Aorta (tissue), 5 donors: ENCODE results near the gene PHEX. TPM values are rescaled to one million over a fixed set of nuclear protein-coding genes. Genes with fewer than 3 reads are reported as not detected.

Source experiments
- ATAC-seq: fragments of 200-7000 bp; cut with Tn5 transposase; one replicate; pipeline ENCODE4 v1.9.1; 2022; ENCODE audit warnings: moderate library complexity; ENCODE audit not compliant: low FRiP score
- DNase-seq, 2 donors: peaks; one replicate each; pipeline ENCODE4 v3.0.0-alpha.2; 2020
- H3K27ac ChIP-seq, 2 donors: one replicate each; pipeline ENCODE4 v1.5.1; 2013; ENCODE audit warnings: low read length in 2 of 2, mild to moderate bottlenecking in 2 of 2, moderate library complexity in 2 of 2, control low read depth in 1 of 2, inconsistent platforms in 1 of 2, low read depth in 1 of 2
- H3K27me3 ChIP-seq, 2 donors: one replicate each; pipeline ENCODE4 v1.6.1; 2013; ENCODE audit warnings: control low read depth in 1 of 2, low read length in 1 of 2, mild to moderate bottlenecking in 1 of 2, moderate library complexity in 1 of 2; ENCODE audit not compliant: insufficient read depth in 2 of 2, control insufficient read depth in 1 of 2
- H3K36me3 ChIP-seq, 2 donors: one replicate each; pipeline ENCODE4 v1.6.1; 2013; ENCODE audit warnings: control low read depth in 1 of 2, low read length in 1 of 2, mild to moderate bottlenecking in 1 of 2; ENCODE audit not compliant: insufficient read depth in 2 of 2, control insufficient read depth in 1 of 2
- H3K4me1 ChIP-seq, 2 donors: one replicate each; pipeline ENCODE4 v1.6.1; 2013; ENCODE audit warnings: low read length in 2 of 2, control low read depth in 1 of 2, mild to moderate bottlenecking in 1 of 2, moderate library complexity in 1 of 2; ENCODE audit not compliant: insufficient read depth in 2 of 2, control insufficient read depth in 1 of 2
- H3K4me3 ChIP-seq, 2 donors: one replicate each; pipeline ENCODE4 v1.5.1; 2013; ENCODE audit warnings: low read length in 2 of 2, control low read depth in 1 of 2, mild to moderate bottlenecking in 1 of 2
- H3K9me3 ChIP-seq: one replicate; pipeline ENCODE4 v1.6.1; 2013; ENCODE audit warnings: mild to moderate bottlenecking, low read length; ENCODE audit not compliant: control insufficient read depth
- WGBS, 2 donors: extraction: QIAGEN DNeasy Blood & Tissue Kit; methylation state at CpG; one replicate each; pipeline ENCODE4 v1.1.7; 2013; 5-methylcytosine and 5-hydroxymethylcytosine counted together
- intact Hi-C, 2 donors: fragments of 100-400 bp; cut with DNase I; formaldehyde crosslinking; loops; one replicate each; pipeline versions ENCODE4 v1.14.2 to v1.15.0; 2022
- polyA plus RNA-seq, 2 donors: library from polyadenylated mRNA; stranded (reverse); fragments of 200-250 nt; gene quantifications; one replicate each; pipeline ENCODE4 v1.2.3, GENCODE V29; 2013
- total RNA-seq, 2 donors: library from RNA; stranded (reverse); fragmentation: NEBNext Ultra II Directional; extraction: Animal tissue kit (Norgen Biotek cat#: 25700); gene quantifications; one replicate each; pipeline ENCODE4 v1.2.1, GENCODE V29; 2021
- donor health status: healthy with polysubstance abuse.
- donor health status: Bipolar disorder and iron deficiency.
- donor health status: DM: no; HTN: no; CAD: no.
- donor health status: DM: no; HTN: no; CAD: no.
- donor health status: DM: yes; HTN: yes; CAD: no.

PHEX gene
- total and polyA plus RNA-seq, 4 donors: 0.13 to 0.39 (median 0.13) TPM; not detected in 1

- H3K4me1 ChIP-seq: no peaks in the 10 kb centered on the region
- ATAC-seq: no peak
- WGBS, 2 donors: 56 to 67% methylated on average over 5 of the region's 5 CpGs
- DNase-seq: no peak
- H3K27me3 ChIP-seq: no peaks in the 10 kb centered on the region
- H3K4me3 ChIP-seq: no peak overlapping the region
- no peak overlapping the region for H3K27ac ChIP-seq
- H3K9me3 ChIP-seq: no peaks in the 10 kb centered on the region
- H3K36me3 ChIP-seq: no peaks in the 10 kb centered on the region
- intact Hi-C loops: no loop called here
These were observed 1.7 kb downstream of the PHEX start for GRCh38 chrX:22033818-22034217.

- intact Hi-C loops: no loop called here
- no peaks in the 10 kb centered on the region for H3K9me3 ChIP-seq
- no peak overlapping the region for H3K4me3 ChIP-seq
- 31 to 48% methylated on average over 1 of the region's 1 CpG for WGBS, 2 donors
- H3K4me1 ChIP-seq: no peaks in the 10 kb centered on the region
- DNase-seq (no peak), ATAC-seq (no peak)
- no peaks in the 10 kb centered on the region for H3K36me3 ChIP-seq
- H3K27ac ChIP-seq: no peak overlapping the region
- no peaks in the 10 kb centered on the region for H3K27me3 ChIP-seq
These were observed 3.1 kb downstream of the PHEX start for GRCh38 chrX:22035236-22035635.

GRCh38 chrX:22037225-22037624 is 5.1 kb downstream of the PHEX start:
- WGBS, 2 donors: 79 to 98% methylated on average over 2 of the region's 2 CpGs
- DNase-seq (no peak), ATAC-seq (no peak)
- H3K4me1 ChIP-seq: no peaks in the 10 kb centered on the region
- no peaks in the 10 kb centered on the region for H3K27me3 ChIP-seq
- no peaks in the 10 kb centered on the region for H3K9me3 ChIP-seq
- H3K4me3 ChIP-seq: no peak overlapping the region
- H3K36me3 ChIP-seq: no peaks in the 10 kb centered on the region
- H3K27ac ChIP-seq: no peak overlapping the region
- intact Hi-C loops: no loop called here

- Histone ChIP-seq H3K9me3 (no peaks in the 10 kb centered on the region), H3K27me3 (no peaks in the 10 kb centered on the region), H3K4me1 (no peaks in the 10 kb centered on the region), H3K36me3 (no peaks in the 10 kb centered on the region), H3K4me3 (no peak overlapping the region), H3K27ac (no peak overlapping the region)
- whole genome bisulfite sequencing, 2 donors: 57 to 71% methylated on average over 13 of the region's 13 CpGs
- intact Hi-C loops: no loop called here
- no peak for DNase-seq
- no peak for ATAC-seq
These were observed 5.9 kb downstream of the PHEX start for GRCh38 chrX:22037911-22038537.

- H3K27me3 ChIP-seq: no peaks in the 10 kb centered on the region
- intact Hi-C loops: no loop called here
- no peak for ATAC-seq
- no peaks in the 10 kb centered on the region for H3K4me1 ChIP-seq
- H3K27ac ChIP-seq: no peak overlapping the region
- no peaks in the 10 kb centered on the region for H3K36me3 ChIP-seq
- H3K4me3 ChIP-seq: no peak overlapping the region
- 79 to 88% methylated on average over 6 of the region's 6 CpGs for WGBS, 2 donors
- no peak for DNase-seq
- no peaks in the 10 kb centered on the region for H3K9me3 ChIP-seq
These were observed 7.4 kb downstream of the PHEX start for GRCh38 chrX:22039541-22039940.

- DNase-seq: no peak
- Histone ChIP-seq H3K27ac (no peak overlapping the region), H3K4me1 (no peaks in the 10 kb centered on the region), H3K9me3 (no peaks in the 10 kb centered on the region), H3K4me3 (no peak overlapping the region), H3K36me3 (no peaks in the 10 kb centered on the region), H3K27me3 (no peaks in the 10 kb centered on the region)
- 90 to 96% methylated on average over 2 of the region's 2 CpGs for WGBS, 2 donors
- intact Hi-C loops: no loop called here
- no peak for ATAC-seq
These were observed 8.1 kb downstream of the PHEX start for GRCh38 chrX:22040184-22040583.

- no peak overlapping the region for H3K4me3 ChIP-seq
- ATAC-seq (no peak), DNase-seq (no peak)
- no peaks in the 10 kb centered on the region for H3K36me3 ChIP-seq
- H3K4me1 ChIP-seq: no peaks in the 10 kb centered on the region
- H3K27me3 ChIP-seq: no peaks in the 10 kb centered on the region
- H3K27ac ChIP-seq: no peak overlapping the region
- no peaks in the 10 kb centered on the region for H3K9me3 ChIP-seq
- 70 to 86% methylated on average over 11 of the region's 11 CpGs for WGBS, 2 donors
- intact Hi-C loops: no loop called here
These were observed 9.9 kb downstream of the PHEX start for GRCh38 chrX:22041907-22042530.

GRCh38 chrX:22043872-22044271 is 11.7 kb downstream of the PHEX start:
- 39 to 70% methylated on average over 4 of the region's 4 CpGs for WGBS, 2 donors
- ATAC-seq: no peak
- no peaks in the 10 kb centered on the region for H3K4me1 ChIP-seq
- intact Hi-C loops: no loop called here
- DNase-seq: no peak
- H3K9me3 ChIP-seq: no peaks in the 10 kb centered on the region
- no peaks in the 10 kb centered on the region for H3K27me3 ChIP-seq
- H3K27ac ChIP-seq: no peak overlapping the region
- H3K4me3 ChIP-seq: no peak overlapping the region
- no peaks in the 10 kb centered on the region for H3K36me3 ChIP-seq

- 48 to 84% methylated on average over 2 of the region's 2 CpGs for WGBS, 2 donors
- intact Hi-C loops: no loop called here
- no peak overlapping the region for H3K27ac ChIP-seq
- no peaks in the 10 kb centered on the region for H3K4me1 ChIP-seq
- H3K4me3 ChIP-seq: no peak overlapping the region
- no peaks in the 10 kb centered on the region for H3K9me3 ChIP-seq
- ATAC-seq: no peak
- no peaks in the 10 kb centered on the region for H3K36me3 ChIP-seq
- no peak for DNase-seq
- no peaks in the 10 kb centered on the region for H3K27me3 ChIP-seq
These were observed 15.3 kb downstream of the PHEX start for GRCh38 chrX:22047468-22047867.
